PC-3 (cell line): ENCODE measurements around the gene DEFB114. TPM values are rescaled to one million over a fixed set of nuclear protein-coding genes. Genes with fewer than 3 reads are reported as not detected.
A peak's percentile ranks its signal among the peaks of the same experiment; 100 is the strongest.

ENCODE experiments used
- ATAC-seq: fragments of 200-7000 bp; cut with Tn5 transposase; 2 replicates; pipeline ENCODE4 v1.9.1; 2020; ENCODE audit warnings: mild to moderate bottlenecking, moderate library complexity
- BruUV-seq: library from RNA; stranded (reverse); fragments of 400-500 nt; replicated peaks from 2 replicates; lab custom pipeline; 2021; lab: Mats Ljungman, UMichigan
- CTCF ChIA-PET: fragments of 300-600 bp; sonication (Branson Sonifier 250); formaldehyde crosslinking; loops from one replicate; lab custom pipeline; 2022; ENCODE audit warnings: antibody characterized with exemption; lab: Charles Lee
- POLR2A ChIA-PET: fragments of 300-600 bp; sonication (Branson Sonifier 250); formaldehyde crosslinking; loops from one replicate; lab custom pipeline; 2022; ENCODE audit warnings: antibody characterized with exemption; ENCODE audit not compliant: unreplicated experiment; lab: Charles Lee
- DNase-seq: peaks from one replicate; pipeline ENCODE4 v3.0.0-alpha.2; 2015
- H2AFZ ChIP-seq: fragments of 300-600 bp; sonication (generic); 2 replicates; pipeline ENCODE4 v1.6.0; 2016; ENCODE audit warnings: antibody characterized with exemption, low read length
- H3F3A ChIP-seq: fragments of 300-600 bp; sonication (generic); one replicate; pipeline ENCODE4 v1.6.0; 2017; ENCODE audit warnings: antibody characterized with exemption, low read length, control low read depth, mild to moderate bottlenecking; ENCODE audit not compliant: unreplicated experiment
- H3K27ac ChIP-seq: fragments of 300-600 bp; sonication (generic); 2 replicates; pipeline ENCODE4 v1.5.1; 2016; ENCODE audit warnings: mild to moderate bottlenecking, low read length
- H3K27me3 ChIP-seq: fragments of 300-600 bp; sonication (generic); 2 replicates; pipeline ENCODE4 v1.6.1; 2016; ENCODE audit warnings: low read length, mixed read lengths
- H3K36me3 ChIP-seq: fragments of 300-600 bp; sonication (generic); 2 replicates; pipeline ENCODE4 v1.6.1; 2016; ENCODE audit warnings: low read depth, mixed run types, low read length, mixed read lengths
- H3K4me1 ChIP-seq: fragments of 300-600 bp; sonication (generic); 2 replicates; pipeline ENCODE4 v1.5.1; 2016; ENCODE audit warnings: low read length; ENCODE audit not compliant: insufficient read depth
- H3K4me2 ChIP-seq: fragments of 300-600 bp; sonication (generic); 2 replicates; pipeline ENCODE4 v1.6.0; 2016; ENCODE audit warnings: low read length
- H3K4me3 ChIP-seq: fragments of 300-600 bp; sonication (generic); 2 replicates; pipeline ENCODE4 v1.5.1; 2016; ENCODE audit warnings: mild to moderate bottlenecking, low read length, mixed read lengths
- H3K79me2 ChIP-seq: fragments of 300-600 bp; sonication (generic); 2 replicates; pipeline ENCODE4 v1.6.1; 2017; ENCODE audit warnings: low read length, mixed read lengths
- H3K9ac ChIP-seq: fragments of 300-600 bp; sonication (generic); 2 replicates; pipeline ENCODE4 v1.6.0; 2016; ENCODE audit warnings: mild to moderate bottlenecking, low read length
- H3K9me2 ChIP-seq: fragments of 300-600 bp; sonication (generic); replicated peaks from 2 replicates; pipeline ENCODE4 v1.6.1; 2016; ENCODE audit warnings: mixed run types, low read length, mixed read lengths
- H3K9me3 ChIP-seq: fragments of 300-600 bp; sonication (generic); 2 replicates; pipeline ENCODE4 v1.6.1; 2016; ENCODE audit warnings: low read length, mixed read lengths
- H4K20me1 ChIP-seq: fragments of 300-600 bp; sonication (generic); 2 replicates; pipeline ENCODE4 v1.6.1; 2016; ENCODE audit warnings: low read length, mixed read lengths
- EZH2 ChIP-seq: fragments of 300-600 bp; sonication (generic); IDR thresholded peaks from one replicate; pipeline ENCODE4 v1.6.1; 2017; ENCODE audit warnings: antibody characterized with exemption, mild to moderate bottlenecking, low read length; ENCODE audit not compliant: unreplicated experiment
- EZH2phosphoT487 ChIP-seq: fragments of 300-600 bp; sonication (generic); IDR thresholded peaks from 2 replicates; pipeline ENCODE4 v1.6.1; 2018; ENCODE audit warnings: mild to moderate bottlenecking, antibody characterized with exemption, low read length, borderline replicate concordance
- intact Hi-C: fragments of 100-400 bp; cut with micrococcal nuclease; formaldehyde crosslinking; loops from 2 replicates; pipeline ENCODE4 v1.9.0; 2023
- total RNA-seq: library from RNA; depleted of rRNA; stranded (reverse); fragments of >200 nt; gene quantifications from 2 replicates; pipeline ENCODE4 v1.2.3, GENCODE V29; 2014
- TF ChIP-seq, protein P1 (sequence below): fragments of 300-600 bp; sonication (generic); conservative IDR thresholded peaks from 2 replicates; pipeline ENCODE4 v1.5.1; 2017; ENCODE audit warnings: antibody characterized with exemption, low read depth, mild to moderate bottlenecking, low read length

Gene DEFB114
- total RNA-seq, 1 experiment from 2014 or later: not detected

DNA sequence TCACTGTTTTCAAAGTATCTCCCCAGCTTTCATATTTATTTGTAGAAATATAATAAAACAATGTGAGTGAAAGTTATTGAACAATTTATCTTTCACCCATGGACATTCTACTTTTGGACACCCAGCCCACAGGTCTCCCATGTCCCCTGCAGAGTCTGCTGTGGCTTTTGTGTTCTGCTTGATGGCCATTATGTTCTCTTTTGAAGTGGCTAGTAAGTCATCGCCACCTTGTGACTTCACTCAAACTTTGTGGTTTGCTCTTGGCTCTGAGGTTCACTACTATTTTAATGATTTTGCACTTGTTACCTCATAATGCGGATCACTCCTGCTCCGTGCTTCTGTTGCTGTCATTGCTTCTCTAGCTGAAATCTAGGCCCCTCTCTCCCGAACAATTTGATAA lies 15.6 kb upstream of the DEFB114 start:
- DNase-seq: no peak
- H3K9me2 ChIP-seq: no peaks in the 10 kb centered on the region
- H3K36me3 ChIP-seq: no peaks in the 10 kb centered on the region
- no peaks in the 10 kb centered on the region for H3F3A ChIP-seq
- H3K4me3 ChIP-seq: no peak overlapping the region
- no peak overlapping the region for H3K27ac ChIP-seq
- H3K9ac ChIP-seq: no peak overlapping the region
- no peak for ATAC-seq
- H3K4me2 ChIP-seq: no peak overlapping the region
- H3K4me1 ChIP-seq: no peaks in the 10 kb centered on the region
- TF ChIP-seq EZH2phosphoT487 (no peak), EZH2 (no peak)
- TF ChIP-seq, protein P1, sequence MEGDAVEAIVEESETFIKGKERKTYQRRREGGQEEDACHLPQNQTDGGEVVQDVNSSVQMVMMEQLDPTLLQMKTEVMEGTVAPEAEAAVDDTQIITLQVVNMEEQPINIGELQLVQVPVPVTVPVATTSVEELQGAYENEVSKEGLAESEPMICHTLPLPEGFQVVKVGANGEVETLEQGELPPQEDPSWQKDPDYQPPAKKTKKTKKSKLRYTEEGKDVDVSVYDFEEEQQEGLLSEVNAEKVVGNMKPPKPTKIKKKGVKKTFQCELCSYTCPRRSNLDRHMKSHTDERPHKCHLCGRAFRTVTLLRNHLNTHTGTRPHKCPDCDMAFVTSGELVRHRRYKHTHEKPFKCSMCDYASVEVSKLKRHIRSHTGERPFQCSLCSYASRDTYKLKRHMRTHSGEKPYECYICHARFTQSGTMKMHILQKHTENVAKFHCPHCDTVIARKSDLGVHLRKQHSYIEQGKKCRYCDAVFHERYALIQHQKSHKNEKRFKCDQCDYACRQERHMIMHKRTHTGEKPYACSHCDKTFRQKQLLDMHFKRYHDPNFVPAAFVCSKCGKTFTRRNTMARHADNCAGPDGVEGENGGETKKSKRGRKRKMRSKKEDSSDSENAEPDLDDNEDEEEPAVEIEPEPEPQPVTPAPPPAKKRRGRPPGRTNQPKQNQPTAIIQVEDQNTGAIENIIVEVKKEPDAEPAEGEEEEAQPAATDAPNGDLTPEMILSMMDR: no peak
- H2AFZ ChIP-seq: no peak overlapping the region
- no peaks in the 10 kb centered on the region for H4K20me1 ChIP-seq
- H3K27me3 ChIP-seq: 0 out of 2 replicates have a peak, but pooled peaks cover 15% of the 10 kb centered on the region
- H3K79me2 ChIP-seq: no peaks in the 10 kb centered on the region
- intact Hi-C loops: no loop called here
- POLR2A ChIA-PET: no interaction called here
- no TSS peak for BruUV-seq
- H3K9me3 ChIP-seq: no peaks in the 10 kb centered on the region
- CTCF ChIA-PET: no interaction called here

GRCh38 chr6:49978332-49979226 lies 14.6 kb upstream of the DEFB114 start:
- Histone ChIP-seq H3K4me2 (peak overlapping the region; percentile 43), H2AFZ (no peak overlapping the region)
- POLR2A ChIA-PET: no interaction called here

More at GRCh38 chr6:49978332-49979226, 14.6 kb upstream of the DEFB114 start:
- H3K9ac ChIP-seq: no peak overlapping the region
- no peaks in the 10 kb centered on the region for H4K20me1 ChIP-seq
- no peak overlapping the region for H3K27ac ChIP-seq
- no peaks in the 10 kb centered on the region for H3K9me2 ChIP-seq
- no peak for ATAC-seq
- BruUV-seq: no TSS peak
- no peaks in the 10 kb centered on the region for H3K4me1 ChIP-seq
- H3K4me3 ChIP-seq: peak overlapping the region; percentile 44; the same call in 1 of the 2 replicates
- CTCF ChIA-PET: no interaction called here
- DNase-seq: no peak
- no peaks in the 10 kb centered on the region for H3K79me2 ChIP-seq
- intact Hi-C loops: no loop called here
- H3K27me3 ChIP-seq: peaks cover 16% of the 10 kb centered on the region; the same call in 1 of the 2 replicates
- H3K9me3 ChIP-seq: no peaks in the 10 kb centered on the region
- no peaks in the 10 kb centered on the region for H3F3A ChIP-seq
- TF ChIP-seq, protein P1: no peak
- TF ChIP-seq EZH2phosphoT487: no peak
- no peak for TF ChIP-seq EZH2
- H3K36me3 ChIP-seq: no peaks in the 10 kb centered on the region
